HepG2 (cell line): ENCODE results near the gene PPARA. TPM values are rescaled to one million over a fixed set of nuclear protein-coding genes. Genes with fewer than 3 reads are reported as not detected.
A peak's percentile ranks its signal among the peaks of the same experiment; 100 is the strongest.

ENCODE experiments used
- GABPA ChIP-seq, 2 experiments: IDR thresholded peaks; 2 replicates each; pipeline ENCODE4 v1.6.1; 2011 to 2016; ENCODE audit warnings: low read depth in 2 of 2, low read length in 1 of 2, missing biosample characterization in 1 of 2, missing genetic modification characterization in 1 of 2
- GABPB1 ChIP-seq: IDR thresholded peaks from 2 replicates; pipeline ENCODE4 v1.6.1; 2016; ENCODE audit warnings: mild to moderate bottlenecking, missing genetic modification reagents, moderate library complexity, missing compliant biosample characterization
- GATAD2A ChIP-seq: IDR thresholded peaks from 2 replicates; pipeline ENCODE4 v1.6.1; 2016
- MED13 ChIP-seq: sonication (generic); formaldehyde crosslinking; IDR thresholded peaks from 2 replicates; pipeline ENCODE4 v1.5.0; 2020; ENCODE audit warnings: missing genetic modification reagents
- NR2F6 ChIP-seq, 2 experiments: IDR thresholded peaks; 2 replicates each; pipeline ENCODE4 v1.6.1; 2016; ENCODE audit warnings: antibody characterized with exemption in 1 of 2, mild to moderate bottlenecking in 1 of 2
- RARA ChIP-seq: IDR thresholded peaks from 2 replicates; pipeline ENCODE4 v1.6.1; 2016; ENCODE audit warnings: missing genetic modification reagents, missing compliant biosample characterization
- SAP130 ChIP-seq: IDR thresholded peaks from 2 replicates; pipeline ENCODE4 v1.6.1; 2016; ENCODE audit warnings: low read depth
- TBX2 ChIP-seq: sonication (generic); formaldehyde crosslinking; IDR thresholded peaks from 2 replicates; pipeline ENCODE4 v1.5.0; 2020; ENCODE audit warnings: missing genetic modification reagents, mild to moderate bottlenecking, borderline replicate concordance
- THRA ChIP-seq: sonication (generic); formaldehyde crosslinking; IDR thresholded peaks from 2 replicates; pipeline ENCODE4 v1.4.0; 2020; ENCODE audit warnings: missing genetic modification reagents, borderline replicate concordance
- ZFX ChIP-seq: sonication (generic); formaldehyde crosslinking; IDR thresholded peaks from 2 replicates; pipeline ENCODE4 v1.4.0; 2020; ENCODE audit warnings: mild to moderate bottlenecking, low read depth, missing genetic modification reagents, moderate library complexity
- ZFY ChIP-seq: sonication (generic); formaldehyde crosslinking; IDR thresholded peaks from 2 replicates; pipeline ENCODE4 v1.4.0; 2020; ENCODE audit warnings: missing genetic modification reagents
- ZFYVE20 ChIP-seq: sonication (generic); formaldehyde crosslinking; IDR thresholded peaks from 2 replicates; pipeline ENCODE4 v1.8.0; 2023; ENCODE audit warnings: low read depth, mild to moderate bottlenecking, moderate library complexity, missing genetic modification reagents, borderline replicate concordance
- ZNF503 ChIP-seq: sonication (generic); formaldehyde crosslinking; IDR thresholded peaks from 2 replicates; pipeline ENCODE4 v1.4.0; 2020; ENCODE audit warnings: missing genetic modification reagents
- ZNF562 ChIP-seq: sonication (generic); formaldehyde crosslinking; IDR thresholded peaks from 2 replicates; pipeline ENCODE4 v1.8.0; 2022; ENCODE audit warnings: missing genetic modification reagents, borderline replicate concordance
- ZNF605 ChIP-seq: sonication (generic); formaldehyde crosslinking; IDR thresholded peaks from 2 replicates; pipeline ENCODE4 v1.8.0; 2022; ENCODE audit warnings: mild to moderate bottlenecking, missing genetic modification reagents
- ZNF672 ChIP-seq: sonication (generic); formaldehyde crosslinking; IDR thresholded peaks from 2 replicates; pipeline ENCODE4 v1.8.1; 2022; ENCODE audit warnings: missing genetic modification reagents
- ZNF687 ChIP-seq: sonication (generic); formaldehyde crosslinking; IDR thresholded peaks from 2 replicates; pipeline ENCODE4 v1.5.1; 2020; ENCODE audit warnings: mild to moderate bottlenecking, missing genetic modification reagents, moderate library complexity
- ZNF7 ChIP-seq: IDR thresholded peaks from 2 replicates; pipeline ENCODE4 v1.6.1; 2016; ENCODE audit warnings: missing biosample characterization, missing genetic modification reagents
- polyA plus RNA-seq, 8 experiments: library from polyadenylated mRNA; depleted of rRNA in 3 of 8; stranded (reverse) in 7 of 8; unstranded in 1 of 8; fragments of >200 nt; fragmentation: Illumina TruSeq in 4 of 8; extraction: Trizol in 4 of 8; gene quantifications; 2 replicates each; pipeline versions ENCODE4 v1.2.1 to v1.2.3, GENCODE V29; 2011 to 2016; ENCODE audit warnings: low read depth in 4 of 8, missing spikeins in 1 of 8, mixed read lengths in 1 of 8; ENCODE audit not compliant: insufficient read depth in 1 of 8
- total RNA-seq, 5 experiments: library from RNA; depleted of rRNA; stranded (reverse); fragments of >200 nt; fragmentation: Illumina TruSeq; extraction: Trizol; gene quantifications; 2 replicates each; pipeline ENCODE4 v1.2.3, GENCODE V29; 2016; ENCODE audit warnings: low read depth in 1 of 5
- TF ChIP-seq, protein P1 (sequence below): sonication (generic); formaldehyde crosslinking; IDR thresholded peaks from 2 replicates; pipeline ENCODE4 v1.4.0; 2020; ENCODE audit warnings: missing genetic modification reagents; ENCODE audit errors: not compliant biosample characterization

Gene PPARA
- total and polyA plus RNA-seq, 2 of the 13 experiments (the other 11 are each of a cell fraction or from before 2014, with no cell fraction given), result 18.2 to 24.7 TPM

GRCh38 chr22:46129390-46130041 is 20.8 kb upstream of the PPARA start (continued):
- peak; percentile 92 for TF ChIP-seq ZNF687 (CRISPR knock-in tag)
- TF ChIP-seq ZNF605, result no peak
- no peak for TF ChIP-seq ZNF672
- 0 out of 2 replicates have a peak, but pooled peaks have one; percentile 16 for TF ChIP-seq GATAD2A (CRISPR knock-in tag)
- TF ChIP-seq RARA (CRISPR knock-in tag), result peak; percentile 63
- no peak for TF ChIP-seq ZFYVE20 (CRISPR knock-in tag)
- peak; percentile 31; the same call in 1 of the 2 replicates for TF ChIP-seq THRA (CRISPR knock-in tag)
- no peak for TF ChIP-seq NR2F6 (IDR thresholded peaks at IDR 0.05)
- TF ChIP-seq NR2F6 (CRISPR knock-in tag; IDR thresholded peaks at IDR 0.05), result peak; percentile 35; the same call in 1 of the 2 replicates
- peak; percentile 50 for TF ChIP-seq SAP130 (CRISPR knock-in tag)
- no peak for TF ChIP-seq ZNF503 (CRISPR knock-in tag)
- TF ChIP-seq TBX2, result peak; percentile 30; the same call in 1 of the 2 replicates
- TF ChIP-seq GABPA (IDR thresholded peaks at IDR 0.05; ENCODE audit: low read depth, low read length), result no peak
- peak; percentile 62; the same call in 1 of the 2 replicates for TF ChIP-seq GABPA (CRISPR knock-in tag; IDR thresholded peaks at IDR 0.05; ENCODE audit: low read depth)
- TF ChIP-seq GABPB1 (CRISPR knock-in tag), result peak; percentile 63; the same call in 1 of the 2 replicates
- TF ChIP-seq ZFX, result peak; percentile 87
- no peak for TF ChIP-seq MED13 (CRISPR knock-in tag)
- TF ChIP-seq ZFY (CRISPR knock-in tag), result peak; percentile 84
- no peak for TF ChIP-seq ZNF562 (CRISPR knock-in tag)
- TF ChIP-seq, protein P1, sequence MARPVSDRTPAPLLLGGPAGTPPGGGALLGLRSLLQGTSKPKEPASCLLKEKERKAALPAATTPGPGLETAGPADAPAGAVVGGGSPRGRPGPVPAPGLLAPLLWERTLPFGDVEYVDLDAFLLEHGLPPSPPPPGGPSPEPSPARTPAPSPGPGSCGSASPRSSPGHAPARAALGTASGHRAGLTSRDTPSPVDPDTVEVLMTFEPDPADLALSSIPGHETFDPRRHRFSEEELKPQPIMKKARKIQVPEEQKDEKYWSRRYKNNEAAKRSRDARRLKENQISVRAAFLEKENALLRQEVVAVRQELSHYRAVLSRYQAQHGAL (CRISPR knock-in tag), result no peak
- TF ChIP-seq ZNF7 (CRISPR knock-in tag), result no peak
